ENCODE measurements around the gene SPECC1. TPM values are rescaled to one million over a fixed set of nuclear protein-coding genes. Genes with fewer than 3 reads are reported as not detected.

Gene SPECC1
- total RNA-seq, 1 experiment from 2014 or later, result 43.5 TPM

- Histone ChIP-seq H3K4me3 (replicated peaks in 1 of 2; ENCODE audit: low read depth in 1 of 2, low read length in 2 of 2) (no peak overlapping the region), H3K9me3 (ENCODE audit: control insufficient read depth in 1 of 2, insufficient read depth in 1 of 2, low read depth in 1 of 2, low read length in 2 of 2) (no peaks in the 10 kb centered on the region), H2AFZ (ENCODE audit: low read depth, low read length, poor library complexity, severe bottlenecking) (no peak overlapping the region), H3K9ac (ENCODE audit: low read length) (no peak overlapping the region), H3K4me2 (ENCODE audit: low read length) (no peak overlapping the region), H4K20me1 (ENCODE audit: insufficient read depth) (no peaks in the 10 kb centered on the region), H3K36me3 (ENCODE audit: control insufficient read depth in 1 of 2, insufficient read depth in 2 of 2, low read length in 2 of 2) (no peaks in the 10 kb centered on the region), H3K9me2 (ENCODE audit: insufficient read depth) (no peaks in the 10 kb centered on the region), H3K79me2 (ENCODE audit: insufficient read depth, low read length) (no peaks in the 10 kb centered on the region), H3K4me1 (ENCODE audit: control insufficient read depth in 1 of 2, insufficient read depth in 2 of 2, low read length in 2 of 2) (peaks cover 7 to 9% of the 10 kb centered on the region in 2 experiments; a peak in 2 of 4 replicates), H3K27ac (ENCODE audit: low read depth, low read length) (no peak overlapping the region), H3K27me3 (ENCODE audit: insufficient read depth, low read length) (no peaks in the 10 kb centered on the region)
- RAD21 ChIA-PET (ENCODE audit: low non-redundant PET in 1 of 2, low total read pairs in 2 of 2, uncharacterized antibody in 2 of 2, unreplicated experiment in 2 of 2), result no interaction called here
- intact Hi-C loops (cut with micrococcal nuclease), result no loop called here
- ATAC-seq, result no peak
- POLR2A ChIA-PET, result no interaction called here
- no peak for DNase-seq (ENCODE audit: low read depth, low spot score)
- CTCF ChIA-PET, result no interaction called here
- TF ChIP-seq ELF1 (IDR thresholded peaks at IDR 0.05; ENCODE audit: borderline replicate concordance, low read depth), result no peak
- TF ChIP-seq CEBPB (IDR thresholded peaks at IDR 0.05; ENCODE audit: low read depth), result no peak
- no peak for TF ChIP-seq ATF3 (IDR thresholded peaks at IDR 0.05)
- TF ChIP-seq RAD21 (IDR thresholded peaks at IDR 0.05; ENCODE audit: low read depth), result no peak
- TF ChIP-seq POLR2A (IDR thresholded peaks at IDR 0.05; ENCODE audit: borderline replicate concordance, extremely low read depth, insufficient read depth, insufficient read length), result no peak
- TF ChIP-seq EZH2phosphoT487 (IDR thresholded peaks at IDR 0.05; ENCODE audit: borderline replicate concordance), result no peak
- no peak for TF ChIP-seq CBX3 (IDR thresholded peaks at IDR 0.05; ENCODE audit: low read depth)
- TF ChIP-seq, protein P1, sequence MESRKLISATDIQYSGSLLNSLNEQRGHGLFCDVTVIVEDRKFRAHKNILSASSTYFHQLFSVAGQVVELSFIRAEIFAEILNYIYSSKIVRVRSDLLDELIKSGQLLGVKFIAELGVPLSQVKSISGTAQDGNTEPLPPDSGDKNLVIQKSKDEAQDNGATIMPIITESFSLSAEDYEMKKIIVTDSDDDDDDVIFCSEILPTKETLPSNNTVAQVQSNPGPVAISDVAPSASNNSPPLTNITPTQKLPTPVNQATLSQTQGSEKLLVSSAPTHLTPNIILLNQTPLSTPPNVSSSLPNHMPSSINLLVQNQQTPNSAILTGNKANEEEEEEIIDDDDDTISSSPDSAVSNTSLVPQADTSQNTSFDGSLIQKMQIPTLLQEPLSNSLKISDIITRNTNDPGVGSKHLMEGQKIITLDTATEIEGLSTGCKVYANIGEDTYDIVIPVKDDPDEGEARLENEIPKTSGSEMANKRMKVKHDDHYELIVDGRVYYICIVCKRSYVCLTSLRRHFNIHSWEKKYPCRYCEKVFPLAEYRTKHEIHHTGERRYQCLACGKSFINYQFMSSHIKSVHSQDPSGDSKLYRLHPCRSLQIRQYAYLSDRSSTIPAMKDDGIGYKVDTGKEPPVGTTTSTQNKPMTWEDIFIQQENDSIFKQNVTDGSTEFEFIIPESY (IDR thresholded peaks at IDR 0.05; ENCODE audit: extremely low read depth, insufficient replicate concordance, low read length), result no peak
- TF ChIP-seq JUND (IDR thresholded peaks at IDR 0.05), result no peak
- no peak for TF ChIP-seq EGR1 (IDR thresholded peaks at IDR 0.05; ENCODE audit: low read depth)
- TF ChIP-seq FOSL1 (IDR thresholded peaks at IDR 0.05; ENCODE audit: low read depth), result no peak
- TF ChIP-seq TCF7L2 (IDR thresholded peaks at IDR 0.05; ENCODE audit: borderline replicate concordance, extremely low read depth, insufficient read depth, insufficient read length), result no peak
- no peak for TF ChIP-seq SP1 (IDR thresholded peaks at IDR 0.05; ENCODE audit: low read depth)
- TF ChIP-seq ZNF274 (IDR thresholded peaks at IDR 0.05; ENCODE audit: low read depth, low read length), result no peak
- no peak for TF ChIP-seq YY1 (IDR thresholded peaks at IDR 0.05; ENCODE audit: extremely low read depth, insufficient replicate concordance, low read depth, low read length)
- no peak for TF ChIP-seq EZH2 (IDR thresholded peaks at IDR 0.05)
- no peak for TF ChIP-seq POLR2AphosphoS5 (IDR thresholded peaks at IDR 0.05; ENCODE audit: low read depth, low read length)
- no peak for TF ChIP-seq SRF (IDR thresholded peaks at IDR 0.05; ENCODE audit: low read depth)
- no peak for TF ChIP-seq SIN3A (IDR thresholded peaks at IDR 0.05; ENCODE audit: low read depth)
- no TSS peak for BruUV-seq (replicated peaks)
Observed at GRCh38 chr17:20271011-20271610, 262.0 kb downstream of the SPECC1 start.

Measured in HCT116 (cell line).